Liver (tissue), 9 donors: ENCODE data around the gene COX17. TPM values are rescaled to one million over a fixed set of nuclear protein-coding genes. Genes with fewer than 3 reads are reported as not detected.

Source experiments
- DNase-seq: peaks from one replicate; pipeline ENCODE4 v3.0.0-alpha.2; 2017; ENCODE audit warnings: low spot score
- H3K27ac ChIP-seq, 2 donors: one replicate each; pipeline ENCODE4 v1.7.0; 2013; ENCODE audit warnings: inconsistent platforms in 2 of 2, low read length in 2 of 2, control low read depth in 1 of 2, low read depth in 1 of 2, mild to moderate bottlenecking in 1 of 2
- H3K27me3 ChIP-seq, 4 donors: one replicate each; pipeline versions ENCODE4 v1.6.1 to v1.7.0; 2013; ENCODE audit warnings: low read length in 3 of 4, inconsistent platforms in 1 of 4, mild to moderate bottlenecking in 1 of 4, moderate library complexity in 1 of 4; ENCODE audit not compliant: control insufficient read depth in 4 of 4, insufficient read depth in 4 of 4
- H3K36me3 ChIP-seq, 4 donors: one replicate each; pipeline versions ENCODE4 v1.6.1 to v1.7.0; 2013; ENCODE audit warnings: low read length in 3 of 4, mild to moderate bottlenecking in 3 of 4, low read depth in 1 of 4, moderate library complexity in 1 of 4; ENCODE audit not compliant: control insufficient read depth in 4 of 4, insufficient read depth in 3 of 4
- H3K4me1 ChIP-seq, 4 donors: one replicate each; pipeline versions ENCODE4 v1.6.1 to v1.7.0; 2013; ENCODE audit warnings: low read length in 3 of 4, mild to moderate bottlenecking in 3 of 4, moderate library complexity in 1 of 4; ENCODE audit not compliant: control insufficient read depth in 4 of 4, insufficient read depth in 4 of 4
- H3K4me3 ChIP-seq, 3 donors: one replicate each; pipeline versions ENCODE4 v1.6.1 to v1.7.0; 2013; ENCODE audit warnings: low read length in 3 of 3, control low read depth in 1 of 3, low read depth in 1 of 3, mild to moderate bottlenecking in 1 of 3
- H3K9ac ChIP-seq, 2 donors: one replicate each; pipeline ENCODE4 v1.7.0; 2013; ENCODE audit warnings: low read length in 2 of 2, mild to moderate bottlenecking in 2 of 2, moderate library complexity in 2 of 2, control low read depth in 1 of 2, low read depth in 1 of 2
- H3K9me3 ChIP-seq, 4 donors: one replicate each; pipeline versions ENCODE4 v1.6.1 to v1.7.0; 2013; ENCODE audit warnings: low read length in 3 of 4; ENCODE audit not compliant: control insufficient read depth in 4 of 4
- ATF3 ChIP-seq: IDR thresholded peaks from 2 replicates; pipeline ENCODE4 v1.6.1; 2016; ENCODE audit warnings: antibody characterized with exemption
- CTCF ChIP-seq: fragments of 150-350 bp; IDR thresholded peaks from 2 replicates; pipeline ENCODE4 v1.5.1; 2017; ENCODE audit warnings: improper control_type of control experiment, low read depth, low read length; ENCODE audit not compliant: missing input control
- EGR1 ChIP-seq, 2 donors: IDR thresholded peaks; 2 replicates each; pipeline ENCODE4 v1.6.1; 2016 to 2018; ENCODE audit warnings: antibody characterized with exemption in 2 of 2, low read depth in 2 of 2
- FOXA1 ChIP-seq: IDR thresholded peaks from 2 replicates; pipeline ENCODE4 v1.6.1; 2016; ENCODE audit warnings: antibody characterized with exemption
- FOXA2 ChIP-seq: IDR thresholded peaks from 2 replicates; pipeline ENCODE4 v1.6.1; 2016; ENCODE audit warnings: antibody characterized with exemption
- GABPA ChIP-seq, 2 donors: IDR thresholded peaks in 1 of 2; conservative IDR thresholded peaks in 1 of 2; 2 replicates each; pipeline ENCODE4 v1.6.1; 2016; ENCODE audit warnings: antibody characterized with exemption in 2 of 2, mild to moderate bottlenecking in 1 of 2, moderate library complexity in 1 of 2
- HNF4A ChIP-seq, 2 donors: conservative IDR thresholded peaks; 2 replicates each; pipeline ENCODE4 v1.6.1; 2016; ENCODE audit warnings: antibody characterized with exemption in 2 of 2, mild to moderate bottlenecking in 2 of 2
- JUND ChIP-seq, 2 donors: IDR thresholded peaks; 2 replicates each; pipeline ENCODE4 v1.6.1; 2016; ENCODE audit warnings: antibody characterized with exemption in 2 of 2
- RAD21 ChIP-seq, 2 donors: IDR thresholded peaks; 2 replicates each; pipeline ENCODE4 v1.6.1; 2016; ENCODE audit warnings: antibody characterized with exemption in 2 of 2, mild to moderate bottlenecking in 2 of 2
- REST ChIP-seq: IDR thresholded peaks from 2 replicates; pipeline ENCODE4 v1.6.1; 2016; ENCODE audit warnings: antibody characterized with exemption, mild to moderate bottlenecking
- RXRA ChIP-seq, 2 donors: IDR thresholded peaks; 2 replicates each; pipeline ENCODE4 v1.6.1; 2017 to 2018; ENCODE audit warnings: antibody characterized with exemption in 2 of 2, mild to moderate bottlenecking in 1 of 2
- SP1 ChIP-seq: IDR thresholded peaks from 2 replicates; pipeline ENCODE4 v1.6.1; 2018; ENCODE audit warnings: antibody characterized with exemption, mild to moderate bottlenecking
- TAF1 ChIP-seq: conservative IDR thresholded peaks from 2 replicates; pipeline ENCODE4 v1.6.1; 2016; ENCODE audit warnings: antibody characterized with exemption, mild to moderate bottlenecking
- ZBTB33 ChIP-seq: IDR thresholded peaks from 2 replicates; pipeline ENCODE4 v1.6.1; 2016; ENCODE audit warnings: antibody characterized with exemption
- WGBS: extraction: QIAGEN DNeasy Blood & Tissue Kit; methylation state at CpG from one replicate; pipeline ENCODE4 v1.1.7; 2013; 5-methylcytosine and 5-hydroxymethylcytosine counted together
- polyA plus RNA-seq, 2 donors: library from polyadenylated mRNA; stranded (reverse) in 1 of 2; unstranded in 1 of 2; fragments of 200-250 nt in 1 of 2; fragments of >200 nt in 1 of 2; fragmentation: Nextera tagmentation in 1 of 2; extraction: Ambion mirVana in 1 of 2; gene quantifications; one replicate each; pipeline versions ENCODE4 v1.2.1 to v1.2.3, GENCODE V29; 2013 to 2015
- total RNA-seq, 2 donors: library from RNA; depleted of rRNA; stranded (reverse); fragments of >200 nt; gene quantifications; one replicate each; pipeline ENCODE4 v1.2.3, GENCODE V29; 2014
- donor health status: healthy.
- donor health status: healthy.
- donor health status: healthy.
- donor health status: healthy.
- donor health status: healthy.

The COX17 gene
- total and polyA plus RNA-seq, 4 donors, result 10.3 to 164 (median 49.0) TPM

GRCh38 chr3:119626196-119626595 is 51.0 kb downstream of the COX17 start:
- Histone ChIP-seq H3K27me3 (no peaks in the 10 kb centered on the region), H3K27ac (no peak overlapping the region), H3K9me3 (no peaks in the 10 kb centered on the region), H3K9ac (no peak overlapping the region), H3K4me1 (no peaks in the 10 kb centered on the region), H3K4me3 (no peak overlapping the region), H3K36me3 (peaks cover 0 to 6% (median 3%) of the 10 kb centered on the region in 4 donors)
- no peak for DNase-seq
- no peak for TF ChIP-seq RXRA (IDR thresholded peaks at IDR 0.05)
- no peak for TF ChIP-seq TAF1
- TF ChIP-seq FOXA2, result no peak
- no peak for TF ChIP-seq FOXA1
- TF ChIP-seq RAD21 (IDR thresholded peaks at IDR 0.05), result no peak
- TF ChIP-seq ZBTB33, result no peak
- no peak for TF ChIP-seq REST
- no peak for TF ChIP-seq CTCF
- TF ChIP-seq SP1, result no peak
- TF ChIP-seq GABPA (IDR thresholded peaks at IDR 0.05 in 1 of 2, conservative IDR thresholded peaks at IDR 0.05 in 1 of 2), result no peak
- TF ChIP-seq EGR1 (IDR thresholded peaks at IDR 0.05; ENCODE audit: low read depth in 2 of 2), result no peak
- TF ChIP-seq JUND (IDR thresholded peaks at IDR 0.05), result no peak
- TF ChIP-seq ATF3, result no peak
- WGBS, result 98% methylated on average over 1 of the region's 1 CpG

- no peak overlapping the region for H3K4me3 ChIP-seq
- H3K27me3 ChIP-seq, result no peaks in the 10 kb centered on the region
- 91% methylated on average over 8 of the region's 8 CpGs for WGBS
- no peak overlapping the region for H3K27ac ChIP-seq
- no peak overlapping the region for H3K9ac ChIP-seq
- H3K4me1 ChIP-seq, result no peaks in the 10 kb centered on the region
- no peak for DNase-seq
- H3K36me3 ChIP-seq, result peaks cover 0 to 12% (median 6%) of the 10 kb centered on the region in 4 donors
- TF ChIP-seq EGR1 (IDR thresholded peaks at IDR 0.05; ENCODE audit: low read depth in 2 of 2), result no peak
- no peak for TF ChIP-seq HNF4A (conservative IDR thresholded peaks at IDR 0.05)
- TF ChIP-seq TAF1, result no peak
- TF ChIP-seq RXRA (IDR thresholded peaks at IDR 0.05), result no peak
- H3K9me3 ChIP-seq, result no peaks in the 10 kb centered on the region
Observed at GRCh38 chr3:119625451-119626153, 51.6 kb downstream of the COX17 start.
